Activated CD4-positive, CD25-positive, alpha-beta regulatory T cell treated with anti-CD3 and anti-CD28 coated beads, Interleukin-2, amount 50 U/mL, for 24 hours (primary cell): Measurements from ENCODE around the gene RNF166.
"Not testable (repeated sequence)": the region's sequence is repeated elsewhere in the genome, so short reads cannot be mapped to it uniquely, and the experiment has no call there.

Experiments
- ATAC-seq, 2 donors: fragments of 150-1000 bp; cut with Tn5 transposase; one replicate each; pipeline ENCODE4 v1.10.0; 2021; ENCODE audit warnings: mild to moderate bottlenecking in 1 of 2, moderate library complexity in 1 of 2

The RNF166 gene

DNA sequence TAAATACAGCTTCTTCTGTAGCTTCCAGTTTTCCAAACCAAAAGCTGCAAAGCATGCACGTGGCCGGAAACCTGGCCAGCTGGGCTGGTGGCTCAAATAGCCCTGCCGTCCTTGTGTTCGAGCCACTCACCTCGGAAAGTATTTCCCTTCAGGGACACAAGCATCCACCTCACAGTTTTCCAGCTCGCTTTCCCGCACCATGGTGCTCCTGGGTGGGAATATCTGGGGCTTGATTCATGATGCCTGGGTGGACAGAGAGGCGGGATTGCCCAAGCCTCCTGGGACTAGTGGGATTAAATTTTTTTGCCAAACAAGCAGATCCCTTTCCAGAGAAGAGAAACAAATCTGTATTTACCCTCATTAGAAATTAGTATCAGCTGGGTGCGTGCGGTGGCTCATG, 36.2 kb downstream of the RNF166 start:
- no peak for ATAC-seq

DNA sequence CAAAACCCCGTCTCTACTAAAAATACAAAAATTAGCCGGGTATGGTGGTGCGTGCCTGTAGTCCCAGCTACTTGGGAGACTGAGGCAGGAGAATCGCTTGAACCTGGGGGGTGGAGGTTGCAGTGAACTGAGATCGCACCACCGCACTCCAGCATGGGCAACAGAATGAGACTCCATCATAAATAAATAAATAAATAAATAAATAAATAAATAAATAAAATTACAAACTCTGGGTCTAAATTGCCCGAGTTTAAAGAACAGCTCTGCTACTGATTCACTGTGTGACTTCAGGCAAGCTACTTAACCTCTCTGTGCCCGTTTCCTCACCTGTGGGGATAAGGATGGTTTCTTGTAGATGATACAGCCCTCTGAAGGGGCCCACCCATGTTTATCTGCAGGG, 36.7 kb downstream of the RNF166 start:
- ATAC-seq, result not testable (repeated sequence)

DNA sequence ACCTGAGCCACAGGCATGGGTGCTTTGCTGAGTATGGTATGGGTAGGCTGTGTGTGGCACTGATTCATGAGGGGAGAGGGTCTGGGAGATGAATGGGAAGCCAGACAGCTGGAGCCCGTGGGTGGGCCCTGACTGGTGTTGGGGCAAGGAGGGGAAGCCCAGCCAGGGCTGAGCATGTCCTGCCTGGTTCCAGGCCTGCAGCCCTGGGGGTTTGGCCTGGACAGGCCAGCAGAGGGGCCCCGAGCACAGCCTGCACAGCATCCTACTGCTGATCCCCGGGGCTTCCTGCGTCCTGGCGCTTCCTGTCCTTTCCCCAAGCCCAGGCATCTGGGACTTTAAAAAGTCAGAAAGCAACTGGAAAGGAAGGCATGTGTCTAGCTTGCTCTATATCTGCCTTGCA, 38.7 kb downstream of the RNF166 start:
- ATAC-seq, result no peak

DNA sequence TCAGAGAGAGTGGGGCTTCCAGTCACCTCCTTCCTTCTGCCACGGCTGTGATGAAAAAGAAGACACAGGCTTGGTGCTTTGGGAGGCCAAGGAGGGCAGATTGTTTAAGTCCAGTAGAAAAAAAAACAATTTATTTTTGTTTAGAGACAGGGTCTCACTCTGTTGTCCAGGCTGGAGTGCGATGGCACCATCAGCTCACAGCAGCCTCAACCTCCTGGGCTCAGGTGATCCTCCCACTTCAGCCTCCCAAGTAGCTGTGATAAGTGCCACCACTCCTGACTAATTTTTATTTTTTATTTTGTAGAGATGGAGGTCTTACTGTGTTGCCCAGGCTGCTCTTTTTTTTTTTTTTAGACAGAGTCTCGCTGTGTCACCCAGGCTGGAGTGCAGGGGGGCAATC, 40.6 kb downstream of the RNF166 start:
- no peak for ATAC-seq

DNA sequence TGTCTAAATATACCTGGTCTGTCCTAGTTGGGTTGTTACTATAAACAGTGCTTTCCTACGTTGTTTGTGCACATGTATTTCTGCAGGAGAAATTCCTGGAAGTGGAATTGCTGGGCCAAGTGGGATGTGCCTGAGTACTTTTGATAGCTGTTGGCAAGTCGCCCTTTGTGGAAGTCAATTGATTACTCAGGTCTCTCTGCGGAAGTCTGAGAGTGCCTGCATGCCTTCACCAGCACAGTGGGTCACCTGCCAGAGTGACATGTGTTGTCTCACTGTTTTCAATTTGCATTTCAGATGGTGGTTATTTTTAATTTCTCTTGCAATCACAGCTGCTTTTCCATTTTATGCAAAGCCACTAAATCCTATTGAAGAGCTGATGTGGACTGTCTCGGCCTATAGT, 41.1 kb downstream of the RNF166 start:
- ATAC-seq, result no peak

DNA sequence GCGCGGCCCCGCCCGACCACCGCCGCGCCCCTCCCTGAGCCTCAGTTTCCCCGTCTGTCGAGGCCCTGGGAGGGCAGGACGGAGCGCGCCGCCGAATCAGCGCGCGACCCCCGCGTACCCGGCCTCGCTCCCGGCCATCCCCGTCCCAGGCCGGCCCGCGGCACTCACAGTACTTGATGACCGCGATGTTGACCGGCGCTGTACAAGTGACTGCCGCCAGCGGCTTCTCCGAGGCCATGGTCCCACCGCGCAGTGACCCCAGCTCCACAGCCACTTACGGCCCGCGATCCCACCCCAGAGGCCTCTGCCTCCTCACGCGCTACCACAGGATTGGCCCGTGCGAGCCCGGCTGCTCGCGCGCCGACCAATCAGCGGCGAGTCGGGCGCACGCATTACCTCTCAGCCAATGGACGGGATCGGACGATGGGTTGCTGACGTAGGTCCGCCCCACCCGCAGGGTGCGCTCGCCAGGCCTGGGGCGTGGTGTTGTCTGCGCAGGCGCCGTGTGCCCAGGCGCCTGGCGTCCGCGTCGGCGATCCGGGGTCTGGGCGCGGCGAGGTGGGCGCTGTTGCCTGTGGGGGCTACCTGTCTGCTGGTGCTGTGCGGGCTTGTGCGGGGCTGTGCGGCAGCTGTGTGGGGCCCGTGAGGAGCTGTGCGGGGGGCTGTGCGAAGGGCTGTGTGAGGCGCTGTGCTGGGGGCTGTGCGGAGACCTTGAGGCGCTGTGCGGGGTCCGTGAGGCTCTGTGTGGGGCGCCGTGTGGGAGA, 43.2 kb downstream of the RNF166 start, which contains the start of gene MVD:
Gene MVD (minus strand): TSS at position 249 of the 764 bp plus-strand sequence. CDS start 11 bp downstream, at position 238.
- ATAC-seq, result peak; percentile 100

DNA sequence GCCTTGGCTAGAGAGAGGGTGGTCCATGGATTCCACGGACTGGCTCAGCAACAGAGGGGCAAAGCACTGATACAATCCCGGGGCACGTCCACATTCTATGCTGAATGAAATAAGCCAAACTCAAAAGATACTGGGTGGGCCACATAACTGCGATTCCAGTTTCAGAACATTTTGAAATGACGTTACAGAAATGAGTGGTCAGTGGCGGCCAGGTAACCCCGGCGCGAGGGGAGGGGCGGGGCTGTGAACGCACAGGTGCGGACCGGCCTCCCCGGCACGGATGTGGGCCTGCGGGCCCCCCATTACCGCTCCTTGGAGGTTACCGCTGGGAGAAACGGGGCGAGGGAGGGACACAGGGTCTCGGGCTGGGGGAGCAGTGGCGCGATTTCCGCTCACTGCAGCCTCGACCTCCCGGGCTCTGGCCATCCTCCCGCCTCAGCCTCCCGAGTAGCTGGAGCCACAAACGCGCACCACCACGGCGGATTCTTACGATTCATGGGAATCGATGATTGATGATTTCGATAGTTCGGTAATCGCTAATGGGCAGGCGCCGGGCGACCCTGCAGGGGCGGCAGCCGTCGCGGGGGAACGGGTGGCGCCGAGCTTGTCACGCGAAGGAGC, 43.9 kb downstream of the RNF166 start:
- ATAC-seq, result peak in 1 of 2 donors; percentile 0

DNA sequence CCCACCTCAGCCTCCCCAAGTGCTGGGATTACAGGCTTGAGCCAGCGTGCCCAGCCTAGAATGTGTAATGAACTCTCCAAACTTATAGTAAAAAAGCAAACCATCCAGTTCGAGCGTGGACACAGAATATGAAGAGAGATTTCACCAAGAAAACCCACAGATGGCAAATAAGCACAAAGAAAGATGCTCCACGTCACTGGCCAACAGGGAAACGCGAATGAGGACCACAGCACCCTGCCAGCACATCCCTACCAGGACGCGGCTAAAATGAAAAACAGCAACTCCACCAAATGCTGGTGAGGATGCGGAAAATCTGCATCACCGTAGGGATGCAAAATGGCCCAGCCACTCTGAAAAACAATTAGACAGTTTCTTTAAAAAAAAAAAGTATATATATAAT, 44.7 kb downstream of the RNF166 start:
- ATAC-seq, result no peak

DNA sequence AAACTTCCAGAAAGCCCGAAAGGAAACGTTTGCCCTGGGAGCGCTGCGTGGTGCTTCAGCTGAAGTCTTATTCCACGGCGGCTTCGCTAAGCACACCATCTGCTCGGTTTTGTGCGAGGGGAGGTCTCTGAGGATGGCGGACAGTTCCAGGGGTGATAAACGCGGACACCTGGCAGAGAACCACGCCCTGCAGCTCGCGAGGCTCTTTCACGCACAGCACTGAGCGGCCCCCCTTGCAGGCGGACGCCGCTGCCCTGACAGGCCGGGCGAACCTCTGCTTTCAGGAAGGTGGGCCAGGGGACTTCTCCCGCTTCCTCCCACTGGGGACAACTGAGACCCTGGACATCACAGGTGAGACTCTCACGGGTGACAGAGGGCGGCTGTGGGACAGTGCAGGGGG, 47.0 kb downstream of the RNF166 start:
- no peak for ATAC-seq

DNA sequence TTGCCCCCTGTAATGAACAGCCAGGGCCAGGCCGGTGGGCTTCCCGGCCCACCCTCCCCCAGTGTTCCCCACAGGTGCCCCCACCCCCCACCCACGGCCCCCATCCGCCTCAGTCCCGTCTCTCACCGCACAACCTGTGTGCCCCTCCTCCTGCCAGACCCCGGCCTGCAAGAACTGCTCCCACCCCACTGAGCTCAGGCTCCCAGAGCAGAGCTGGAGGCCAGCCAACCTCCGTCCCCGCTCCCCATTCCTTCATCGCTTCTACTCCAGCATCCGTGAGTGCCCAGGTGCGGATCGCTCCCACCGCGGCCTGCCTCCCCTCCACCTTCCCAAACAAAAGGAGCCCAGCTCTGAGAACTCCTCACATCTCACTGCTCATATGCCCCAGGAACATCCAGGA, 47.5 kb downstream of the RNF166 start:
- no peak for ATAC-seq

DNA sequence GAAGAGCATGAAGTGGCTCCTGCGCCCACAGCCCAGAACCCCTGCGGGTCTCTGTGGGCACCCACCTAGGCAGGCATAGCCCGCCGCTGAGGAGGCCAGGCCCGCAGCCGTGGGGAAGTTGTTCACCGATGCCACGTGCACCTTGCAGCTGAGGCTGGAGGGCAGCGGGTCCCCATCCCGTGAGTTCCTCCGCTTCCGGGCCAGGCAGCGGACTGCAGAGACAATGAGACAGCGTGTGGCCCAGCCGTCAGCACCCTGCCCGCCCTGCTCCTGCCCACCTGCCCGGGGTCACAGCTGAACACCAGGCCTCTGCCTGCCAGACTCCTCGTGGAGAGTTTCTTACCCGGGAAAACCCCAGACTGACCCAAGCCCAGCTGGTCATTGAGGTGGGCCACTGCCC, 48.8 kb downstream of the RNF166 start:
- no peak for ATAC-seq

DNA sequence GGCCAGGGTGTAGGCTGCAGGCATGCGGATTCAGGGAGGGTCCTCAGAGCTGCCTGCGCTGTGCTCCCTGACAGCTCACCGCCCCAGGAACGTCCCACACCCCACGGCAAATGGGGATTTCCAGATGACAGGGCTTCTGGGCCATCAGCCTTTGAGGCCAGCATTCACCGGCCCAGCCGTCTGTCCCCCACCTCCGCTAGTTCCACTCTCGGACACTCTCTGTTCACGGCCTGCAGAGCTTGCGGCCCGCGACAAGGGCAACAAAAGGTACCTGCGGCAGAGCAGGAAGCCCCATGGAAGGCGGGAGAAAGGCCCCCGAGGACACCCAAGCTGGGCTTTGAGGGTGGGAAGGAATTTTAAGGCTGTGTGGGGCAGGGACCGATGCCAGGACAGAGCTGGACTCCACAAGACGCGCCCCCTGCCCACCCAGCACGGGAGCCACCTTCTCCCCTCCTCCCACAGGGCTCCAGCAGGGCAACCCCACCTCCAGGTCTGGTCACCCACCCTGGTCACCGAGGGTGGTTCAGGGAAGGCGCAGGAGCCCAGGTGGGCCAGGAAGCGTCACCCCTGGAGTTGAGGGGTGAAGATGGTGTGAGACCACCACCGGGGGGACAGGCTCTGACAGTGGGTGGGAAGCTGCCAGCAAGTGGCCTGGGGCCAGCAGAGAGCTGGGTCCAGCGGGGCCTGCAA, 49.8 kb downstream of the RNF166 start:
- ATAC-seq, result no peak

DNA sequence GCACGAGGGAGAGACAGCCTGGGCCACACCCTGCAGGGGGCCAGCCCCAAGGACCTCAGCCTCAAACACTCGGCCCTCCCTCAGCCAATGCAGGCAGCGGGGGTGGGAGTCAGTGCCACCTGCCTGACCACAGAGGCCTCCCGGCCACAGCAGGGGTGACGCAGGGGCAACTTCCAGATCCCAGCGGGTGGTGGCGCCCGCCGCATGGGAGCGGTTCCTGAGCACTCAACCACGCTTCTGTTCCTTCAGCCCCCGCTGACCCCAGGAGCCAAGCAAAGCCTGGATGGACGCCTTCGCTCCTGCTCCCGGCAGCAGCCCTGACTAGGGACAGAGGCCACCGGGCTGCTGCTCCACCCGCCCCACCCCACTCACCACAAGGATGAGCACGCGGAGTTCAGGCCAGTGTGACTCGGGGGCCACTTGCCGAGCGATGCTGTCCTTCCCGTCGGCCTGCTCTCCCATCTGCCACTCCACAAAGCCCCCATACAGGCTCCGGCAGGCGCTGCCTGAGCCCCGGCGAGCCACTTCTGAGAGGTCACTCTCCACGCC, 50.4 kb downstream of the RNF166 start:
- ATAC-seq, result no peak

DNA sequence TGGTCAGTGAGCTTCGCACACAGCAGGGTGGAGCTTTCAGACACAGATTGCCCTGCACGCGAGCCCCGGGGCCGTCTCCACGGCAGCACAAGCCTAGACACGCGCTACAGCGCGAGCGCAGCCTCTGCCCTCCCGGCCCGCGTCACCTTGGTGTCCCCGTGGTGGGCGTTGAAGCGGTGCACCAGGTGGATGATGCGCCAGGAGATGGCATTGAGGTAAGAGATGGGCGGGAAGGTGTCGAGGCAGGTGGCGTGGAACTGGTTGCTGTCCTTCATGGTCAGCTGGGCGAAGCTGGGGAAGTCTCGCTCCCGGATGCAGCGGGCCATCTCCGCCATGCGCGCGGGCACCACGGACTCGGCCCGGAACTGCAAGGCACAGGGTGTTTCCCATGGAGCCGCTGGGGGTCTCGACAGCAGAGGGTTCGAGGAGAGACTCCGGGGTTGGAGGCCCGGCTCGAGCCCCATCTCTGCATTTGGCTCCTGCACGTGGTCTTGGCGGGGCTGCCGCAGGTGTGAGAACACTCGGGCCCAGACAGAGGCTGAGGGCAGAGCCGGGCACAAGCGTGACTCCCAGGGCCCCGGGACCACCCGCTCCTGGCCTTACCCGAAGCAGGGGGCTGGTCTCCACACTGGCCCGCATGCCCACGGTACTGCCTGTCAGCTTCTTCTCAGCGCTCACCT, 51.0 kb downstream of the RNF166 start:
- no peak for ATAC-seq

DNA sequence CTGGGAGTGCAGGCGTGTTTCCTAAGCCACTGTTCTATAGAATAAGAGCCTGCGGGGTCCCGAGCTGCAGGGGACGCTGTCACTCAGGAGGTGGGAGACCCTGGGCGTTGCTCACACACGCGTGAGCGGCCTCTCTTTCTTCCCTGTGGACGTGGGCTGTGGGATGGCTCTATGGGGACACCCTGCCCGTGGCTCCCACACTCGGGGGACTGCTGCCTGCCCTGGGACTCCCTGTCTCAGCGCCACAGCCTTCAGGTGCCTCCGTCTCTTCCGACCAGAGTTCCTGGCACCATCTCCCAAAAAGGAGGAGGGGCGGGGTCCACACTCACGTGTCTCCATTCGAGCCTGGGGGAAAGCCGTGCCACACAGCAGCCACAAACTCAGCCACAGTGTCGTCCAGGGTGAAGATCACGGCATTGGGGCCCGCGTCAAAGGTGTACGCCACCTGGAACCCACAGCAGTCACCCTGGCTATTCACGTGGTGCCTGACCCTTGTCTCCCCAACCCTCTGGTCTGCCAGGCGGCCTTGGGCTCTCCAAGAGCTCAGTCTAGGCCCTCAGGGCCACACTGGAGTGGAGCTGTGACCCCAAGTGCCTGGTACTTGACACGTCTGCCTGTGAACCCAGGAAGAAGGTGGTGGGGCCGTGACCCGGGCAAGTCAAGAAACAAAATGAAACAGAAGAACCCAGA, 51.7 kb downstream of the RNF166 start:
- no peak for ATAC-seq

DNA sequence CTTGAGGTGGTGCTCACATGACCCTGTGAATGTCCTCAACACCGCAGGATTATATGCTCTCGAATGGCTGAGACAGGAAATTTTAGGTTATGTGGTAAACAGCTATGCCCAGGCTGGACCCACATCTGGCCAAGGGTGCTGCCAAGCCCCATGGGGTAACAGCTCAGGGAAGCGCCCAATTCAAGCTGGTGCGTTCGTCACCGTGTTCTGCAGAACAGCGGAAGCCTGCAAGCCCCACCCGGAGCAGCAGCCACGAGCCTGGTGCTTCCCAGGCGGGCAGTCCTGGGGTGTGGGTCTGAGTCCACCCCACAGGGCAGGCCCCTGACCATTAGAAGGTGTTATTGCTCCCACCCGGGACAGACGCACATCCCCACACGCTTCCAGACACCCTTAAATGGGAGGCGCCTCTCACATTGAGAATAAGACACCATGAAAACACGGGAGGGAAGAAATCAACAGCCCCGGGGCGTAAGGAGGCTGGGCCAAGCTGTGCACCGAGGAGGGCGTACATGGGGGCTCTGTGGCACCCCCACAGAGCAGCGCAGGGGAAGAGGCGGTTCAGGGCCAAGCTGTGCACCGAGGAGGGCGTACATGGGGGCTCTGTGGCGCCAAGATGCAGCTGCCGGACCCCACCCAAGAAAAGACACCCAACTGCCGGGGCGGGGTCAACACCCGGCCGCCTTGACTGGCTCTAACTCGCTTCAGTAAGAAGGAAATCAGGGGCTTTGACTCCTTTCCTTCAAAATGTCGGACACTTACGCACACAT, 52.4 kb downstream of the RNF166 start:
- no peak for ATAC-seq

DNA sequence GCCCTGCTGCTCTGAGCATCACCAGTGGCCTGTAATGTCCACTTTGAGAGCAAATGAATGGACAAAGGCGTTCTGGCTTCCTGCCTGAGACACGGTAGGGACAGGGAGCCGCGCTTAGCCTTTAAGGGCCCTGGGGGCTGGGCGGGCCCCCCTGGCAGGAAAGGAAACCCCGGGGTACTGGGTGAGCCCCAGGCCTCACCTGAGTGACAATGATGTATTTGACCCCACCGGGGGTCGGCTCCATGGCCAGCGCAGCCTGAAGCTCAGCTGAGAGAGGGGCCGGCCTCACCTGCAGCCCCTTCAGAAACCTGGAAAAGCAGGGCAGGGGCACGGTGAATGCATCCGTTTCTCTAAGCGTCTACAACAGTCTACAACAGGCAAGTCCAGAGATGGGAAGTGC, 53.1 kb downstream of the RNF166 start:
- ATAC-seq, result no peak

DNA sequence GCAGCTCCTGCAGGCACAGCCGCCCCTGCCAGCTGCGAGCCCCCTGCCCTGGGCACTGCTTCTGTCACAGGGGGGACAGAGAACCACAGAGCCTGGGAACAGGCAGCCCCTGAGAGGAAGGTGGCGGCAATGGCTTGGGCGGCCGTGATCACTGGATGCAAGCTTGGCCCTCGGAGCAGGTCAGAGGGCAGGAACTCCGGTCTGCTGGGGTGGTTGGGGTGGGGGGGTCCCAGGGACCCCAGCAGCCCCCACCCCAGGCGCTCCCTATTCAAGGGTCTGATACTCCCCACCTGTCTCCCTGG, 53.5 kb downstream of the RNF166 start:
- ATAC-seq, result no peak

DNA sequence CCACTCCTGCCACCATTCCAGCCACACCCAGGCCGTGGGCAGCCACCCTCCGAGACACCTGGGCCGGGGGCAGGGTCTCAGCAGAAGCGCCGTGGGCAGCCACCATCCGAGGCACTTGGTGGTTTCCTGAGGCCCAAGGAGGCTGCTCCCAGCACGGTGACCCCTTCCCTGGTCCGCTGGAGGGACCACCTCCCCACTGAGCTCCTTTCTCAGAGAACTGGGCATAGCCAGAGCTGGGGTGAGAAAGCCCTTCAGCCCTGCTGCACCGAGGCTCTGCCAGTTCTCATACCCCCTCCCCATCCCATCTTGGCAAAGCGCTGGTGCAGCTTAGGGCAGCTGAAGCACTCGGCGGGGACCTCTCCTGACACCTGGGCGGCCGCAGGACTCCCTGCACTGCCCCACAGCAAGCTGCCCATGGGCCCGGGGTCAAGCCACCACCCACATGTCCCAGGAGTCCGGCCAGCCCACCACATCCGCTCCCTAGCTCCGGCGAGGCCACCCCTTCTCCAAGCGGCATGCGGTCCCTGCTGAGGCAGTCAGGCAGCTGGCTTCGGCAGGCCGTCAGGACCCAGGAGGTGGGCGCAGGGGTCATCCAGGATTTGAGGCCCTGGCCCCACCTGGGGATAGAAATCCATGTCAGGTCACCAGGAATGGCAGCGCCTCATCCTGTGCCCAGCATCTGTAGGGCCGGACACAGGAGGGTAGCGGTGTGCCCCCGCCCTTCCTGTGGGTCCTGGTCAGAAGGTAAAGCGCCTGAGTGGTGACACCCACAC, 54.0 kb downstream of the RNF166 start:
- ATAC-seq, result no peak

DNA sequence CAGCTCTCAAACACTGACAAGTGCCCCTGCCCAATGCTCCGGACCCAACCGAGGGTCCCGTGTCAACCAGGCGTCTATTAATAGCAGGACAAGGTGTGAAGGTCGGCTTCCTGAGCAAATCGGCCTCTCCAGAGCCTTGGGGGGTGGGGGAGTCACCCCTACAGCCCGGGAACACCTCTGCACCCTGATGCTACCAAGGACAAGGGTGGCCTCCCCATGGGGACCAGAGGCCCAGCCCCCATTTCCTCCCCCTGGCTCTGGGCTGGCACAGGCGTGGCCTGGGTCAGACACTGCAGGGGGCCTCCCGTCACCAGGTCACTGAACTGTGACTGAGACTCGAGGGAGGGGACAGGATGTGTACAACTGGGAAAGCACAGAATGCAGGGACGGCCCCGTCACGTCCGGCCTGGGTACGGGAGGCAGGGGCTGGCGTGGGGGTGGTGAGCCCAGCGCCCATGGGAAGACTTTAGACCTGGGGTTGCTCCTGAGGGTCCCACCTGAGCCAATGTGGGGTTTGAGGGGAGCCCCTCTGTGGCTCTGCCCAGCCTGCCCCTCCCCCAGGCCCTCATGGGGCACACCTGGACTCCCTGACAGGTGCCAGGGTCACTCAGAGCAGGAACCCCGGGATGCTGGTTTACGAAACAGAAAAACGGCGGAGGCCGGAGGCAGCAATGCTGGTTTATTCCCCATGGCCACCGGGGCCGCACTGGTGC, 54.8 kb downstream of the RNF166 start:
- peak; percentile 87 to 88 for ATAC-seq
